HG03025 (cell line): ENCODE results near the gene SLCO4C1.
"Not testable (repeated sequence)": the region's sequence is repeated elsewhere in the genome, so short reads cannot be mapped to it uniquely, and the experiment has no call there.

Experiments
- ATAC-seq: cut with Tn5 transposase; IDR thresholded peaks from one replicate; pipeline ENCODE4 v1.9.1; 2021; ENCODE audit warnings: mild to moderate bottlenecking, moderate library complexity; ENCODE audit not compliant: unreplicated experiment, low FRiP score

SLCO4C1 gene

GRCh38 chr5:102296178-102296817 lies at the start of gene SLCO4C1:
TSS of gene SLCO4C1 (minus strand) at chr5:102296284. CDS start at chr5:102296262, 22 bp downstream.
- peak; percentile 98 for ATAC-seq

GRCh38 chr5:102341681-102342288 lies 45.7 kb upstream of the SLCO4C1 start:
- ATAC-seq = no peak

GRCh38 chr5:102324714-102325113 lies 28.6 kb upstream of the SLCO4C1 start:
- no peak for ATAC-seq

- ATAC-seq = not testable (repeated sequence)
Observed at GRCh38 chr5:102318801-102319200, 22.7 kb upstream of the SLCO4C1 start.

GRCh38 chr5:102314328-102314727 lies 18.2 kb upstream of the SLCO4C1 start:
- no peak for ATAC-seq

DNA sequence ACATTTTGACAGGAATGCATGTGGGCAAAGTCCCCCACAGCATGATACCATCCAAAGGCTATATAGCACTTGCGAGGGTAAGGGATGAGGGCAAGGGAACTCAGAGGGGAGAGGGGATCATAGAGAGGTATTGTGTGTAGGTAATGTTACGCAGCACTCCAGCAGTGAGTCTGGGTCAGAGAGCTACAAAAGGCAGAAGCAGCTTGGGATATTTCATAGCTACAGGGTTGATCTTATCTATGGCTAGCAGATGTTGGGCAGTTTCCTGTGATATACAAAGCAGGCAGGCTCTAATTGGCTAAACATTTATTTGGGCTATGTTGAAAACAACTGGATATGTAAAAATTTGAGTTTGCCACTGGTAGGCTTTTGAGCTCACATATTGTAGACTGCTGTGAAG lies 17.8 kb upstream of the SLCO4C1 start:
- no peak for ATAC-seq

- ATAC-seq = no peak
Observed at GRCh38 chr5:102312586-102313370, 16.7 kb upstream of the SLCO4C1 start.

- no peak for ATAC-seq
Observed at GRCh38 chr5:102309586-102309985, 13.5 kb upstream of the SLCO4C1 start.

GRCh38 chr5:102307232-102307631 lies 11.1 kb upstream of the SLCO4C1 start:
- peak; percentile 59 for ATAC-seq

DNA sequence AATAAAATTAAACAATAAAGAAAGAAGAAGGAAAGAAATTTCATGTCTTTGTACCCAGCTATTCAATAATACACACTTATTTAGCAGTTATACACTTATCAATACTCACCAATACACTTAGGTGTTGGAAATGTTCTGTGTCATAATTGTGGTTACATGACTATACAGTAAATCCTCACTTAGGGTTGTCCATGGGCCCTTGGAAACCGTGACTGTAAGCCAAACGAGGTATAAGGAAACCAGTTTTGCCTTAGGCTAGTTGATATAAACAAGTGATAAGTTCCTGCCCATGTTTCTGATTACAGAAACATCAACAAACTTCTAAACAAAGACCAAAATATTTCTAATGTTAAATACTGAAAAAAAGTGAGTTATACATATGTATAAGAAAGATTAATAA lies 10.0 kb upstream of the SLCO4C1 start:
- no peak for ATAC-seq

DNA sequence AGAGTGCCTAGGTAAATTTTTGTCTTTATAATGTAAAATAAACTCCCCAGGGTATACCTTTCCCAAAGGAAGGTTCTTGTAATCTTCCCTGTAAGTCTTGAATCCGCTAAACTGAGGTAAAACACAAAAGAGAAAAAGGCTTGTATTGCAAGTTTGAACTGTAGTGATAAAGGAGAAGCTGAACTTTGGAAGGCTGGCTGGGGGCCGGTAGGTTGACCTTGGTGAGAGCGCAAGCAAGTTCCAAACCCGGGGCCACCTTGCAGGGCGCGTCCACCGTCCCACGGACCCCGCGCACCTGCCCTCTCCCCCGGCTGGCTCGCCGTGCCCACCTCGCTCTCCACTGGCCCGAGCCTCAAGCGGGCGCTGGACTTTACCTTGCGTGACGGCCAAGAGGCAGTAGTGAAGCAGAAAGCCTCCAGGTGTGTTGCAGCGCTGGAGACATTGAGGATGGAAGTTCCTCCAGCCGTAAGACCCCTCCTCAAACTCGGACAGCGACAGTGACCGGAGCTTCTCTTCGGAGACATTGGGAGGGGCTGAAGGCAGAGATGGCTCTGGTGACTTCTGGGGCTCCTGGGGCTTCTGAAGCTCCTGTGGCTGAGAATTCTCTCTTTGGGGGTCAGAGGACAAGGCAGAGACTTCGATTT lies 428 bp downstream of the SLCO4C1 start:
- peak; percentile 2 for ATAC-seq

GRCh38 chr5:102294886-102295395 lies 1.1 kb downstream of the SLCO4C1 start:
- no peak for ATAC-seq

- no peak for ATAC-seq
Observed at GRCh38 chr5:102290004-102290403, 6.1 kb downstream of the SLCO4C1 start.

GRCh38 chr5:102289251-102289899 lies 6.7 kb downstream of the SLCO4C1 start:
- no peak for ATAC-seq

DNA sequence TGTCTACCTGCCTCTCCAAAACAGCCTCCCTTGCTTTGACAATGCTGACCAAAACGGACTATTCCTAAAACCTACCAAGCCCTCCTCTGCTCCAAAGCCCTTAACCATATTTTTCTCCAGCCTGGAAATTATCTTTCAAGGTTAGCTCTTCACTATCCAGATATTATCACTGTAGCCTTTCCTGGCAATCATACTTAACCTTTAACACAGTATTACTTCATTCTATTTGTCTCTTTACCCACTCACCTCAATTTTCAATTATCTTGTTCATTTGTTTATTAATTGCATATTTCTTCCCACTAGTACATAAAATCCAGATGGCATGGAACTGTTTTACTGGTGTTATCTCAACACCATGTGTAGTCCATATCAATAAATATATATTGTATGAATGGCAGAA lies 7.5 kb downstream of the SLCO4C1 start:
- ATAC-seq = no peak

DNA sequence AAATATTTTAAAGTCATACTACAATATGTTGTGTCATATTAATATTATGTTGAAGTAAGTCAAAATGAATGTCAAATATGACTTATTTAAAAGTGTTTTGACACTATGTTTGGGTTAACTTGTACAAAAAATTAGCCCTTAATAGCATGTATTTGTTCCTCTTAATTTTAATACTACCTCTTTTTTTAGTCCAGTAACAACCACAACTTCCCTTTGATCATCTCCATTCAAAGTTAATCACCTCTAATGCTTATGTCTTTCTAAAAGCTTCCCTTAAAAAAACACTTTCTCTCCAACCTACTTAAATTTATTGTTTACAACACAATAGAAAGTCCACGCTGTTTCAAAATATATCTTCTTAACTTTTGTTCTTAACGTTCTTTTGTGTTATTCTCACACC lies 9.6 kb downstream of the SLCO4C1 start:
- no peak for ATAC-seq

GRCh38 chr5:102283102-102283797 lies 12.8 kb downstream of the SLCO4C1 start:
- no peak for ATAC-seq

GRCh38 chr5:102279711-102280110 lies 16.4 kb downstream of the SLCO4C1 start:
- ATAC-seq = no peak

GRCh38 chr5:102278231-102278630 lies 17.9 kb downstream of the SLCO4C1 start:
- ATAC-seq = no peak

GRCh38 chr5:102277144-102277543 lies 18.9 kb downstream of the SLCO4C1 start:
- no peak for ATAC-seq
